Vagina (tissue), 2 donors: ENCODE data around the gene ZNF827. TPM values are rescaled to one million over a fixed set of nuclear protein-coding genes. Genes with fewer than 3 reads are reported as not detected.

Source experiments
- DNase-seq, 2 donors: peaks; one replicate each; pipeline ENCODE4 v3.0.0-alpha.2; 2017; ENCODE audit errors: extremely low spot score in 2 of 2
- H3K27ac ChIP-seq: fragments of 200-600 bp; sonication (generic); one replicate; pipeline ENCODE4 v1.5.1; 2019
- H3K27me3 ChIP-seq: fragments of 200-600 bp; sonication (generic); one replicate; pipeline ENCODE4 v1.5.1; 2019
- H3K36me3 ChIP-seq, 2 donors: fragments of 200-600 bp; sonication (generic); one replicate each; pipeline ENCODE4 v1.5.1; 2017 to 2019
- H3K4me1 ChIP-seq: fragments of 200-600 bp; sonication (generic); one replicate; pipeline ENCODE4 v1.5.1; 2019
- H3K4me3 ChIP-seq, 2 donors: fragments of 200-600 bp; sonication (generic); 1 replicate in 1 of 2; 2 replicates in 1 of 2; pipeline ENCODE4 v1.5.1; 2016 to 2019
- H3K9me3 ChIP-seq: fragments of 200-600 bp; sonication (generic); one replicate; pipeline ENCODE4 v1.5.1; 2019
- POLR2A ChIP-seq, 2 donors: fragments of 450-650 bp; IDR thresholded peaks; one replicate each; pipeline ENCODE4 v1.6.1; 2017; ENCODE audit warnings: antibody characterized with exemption in 2 of 2, mild to moderate bottlenecking in 2 of 2, moderate library complexity in 2 of 2
- POLR2AphosphoS5 ChIP-seq, 2 donors: sonication (generic); formaldehyde crosslinking; IDR thresholded peaks; one replicate each; pipeline ENCODE4 v1.9.0; 2017; ENCODE audit warnings: antibody characterized with exemption in 2 of 2, mild to moderate bottlenecking in 2 of 2, low read depth in 1 of 2; ENCODE audit not compliant: insufficient read depth in 1 of 2
- intact Hi-C: fragments of 100-400 bp; cut with DNase I; formaldehyde crosslinking; loops from one replicate; pipeline ENCODE4 v1.15.1; 2023
- total RNA-seq: library from RNA; depleted of rRNA; stranded (reverse); fragments of >200 nt; gene quantifications from one replicate; pipeline ENCODE4 v1.2.3, GENCODE V29; 2016
- TF ChIP-seq, protein P1 (sequence below), 3 experiments: fragments of 450-650 bp in 2 of 3; fragments of 200-600 bp in 1 of 3; sonication (generic) in 1 of 3; IDR thresholded peaks; one replicate each; pipeline ENCODE4 v1.5.1; 2017 to 2019; ENCODE audit warnings: antibody characterized with exemption in 3 of 3, mild to moderate bottlenecking in 2 of 3, moderate library complexity in 2 of 3

The ZNF827 gene
- total RNA-seq, 1 donor from 2014 or later = 19.2 TPM

DNA sequence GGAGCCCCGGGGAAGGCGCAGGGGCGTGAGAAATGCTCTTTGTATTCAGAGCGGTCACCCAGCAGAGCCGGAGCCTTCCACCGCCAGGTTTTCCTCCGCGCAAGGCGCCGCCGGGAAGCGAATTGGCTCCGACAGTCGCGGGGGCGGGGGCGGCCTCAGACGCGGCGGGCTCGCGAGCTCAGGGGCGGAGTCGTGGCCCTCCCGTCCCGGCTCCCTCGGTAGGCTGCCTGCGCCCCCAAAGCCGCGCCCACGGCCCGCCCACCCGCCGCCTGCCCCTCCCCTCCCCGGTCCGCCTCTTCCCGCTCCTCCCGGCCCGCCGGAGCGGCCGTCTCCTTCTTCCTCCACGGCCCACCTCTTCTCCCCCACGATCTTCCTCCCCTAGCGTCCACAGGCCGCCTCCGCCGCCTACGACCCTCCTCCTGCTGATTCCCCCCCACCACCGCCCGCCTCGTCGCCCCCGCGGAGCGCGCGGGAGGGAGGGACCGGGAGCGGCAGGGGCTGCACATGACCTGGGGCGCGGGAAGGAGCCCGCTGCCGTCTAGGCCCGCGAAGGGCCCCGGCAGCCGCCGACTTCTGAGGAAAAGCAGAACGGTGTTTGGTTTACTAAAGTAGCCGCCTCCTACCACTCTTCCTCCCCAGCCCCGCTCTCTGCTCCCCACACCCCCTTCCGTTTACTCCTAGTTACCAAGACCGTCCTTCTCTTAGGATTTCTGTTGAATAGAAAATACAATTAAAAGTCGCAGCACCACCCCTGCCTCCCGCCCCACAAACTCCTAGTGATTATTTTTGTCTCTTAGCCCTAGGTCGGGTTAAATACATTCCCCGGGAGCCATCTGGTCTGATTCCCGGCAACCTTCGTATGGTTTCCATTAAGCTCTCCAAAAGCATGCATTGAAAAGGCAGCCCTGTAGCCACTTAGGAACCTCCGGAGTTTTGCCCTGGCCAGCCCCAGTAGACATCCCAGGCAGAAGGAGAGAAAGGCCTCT, 205.4 kb downstream of the ZNF827 start:
- no peaks in the 10 kb centered on the region for H3K36me3 ChIP-seq

DNA sequence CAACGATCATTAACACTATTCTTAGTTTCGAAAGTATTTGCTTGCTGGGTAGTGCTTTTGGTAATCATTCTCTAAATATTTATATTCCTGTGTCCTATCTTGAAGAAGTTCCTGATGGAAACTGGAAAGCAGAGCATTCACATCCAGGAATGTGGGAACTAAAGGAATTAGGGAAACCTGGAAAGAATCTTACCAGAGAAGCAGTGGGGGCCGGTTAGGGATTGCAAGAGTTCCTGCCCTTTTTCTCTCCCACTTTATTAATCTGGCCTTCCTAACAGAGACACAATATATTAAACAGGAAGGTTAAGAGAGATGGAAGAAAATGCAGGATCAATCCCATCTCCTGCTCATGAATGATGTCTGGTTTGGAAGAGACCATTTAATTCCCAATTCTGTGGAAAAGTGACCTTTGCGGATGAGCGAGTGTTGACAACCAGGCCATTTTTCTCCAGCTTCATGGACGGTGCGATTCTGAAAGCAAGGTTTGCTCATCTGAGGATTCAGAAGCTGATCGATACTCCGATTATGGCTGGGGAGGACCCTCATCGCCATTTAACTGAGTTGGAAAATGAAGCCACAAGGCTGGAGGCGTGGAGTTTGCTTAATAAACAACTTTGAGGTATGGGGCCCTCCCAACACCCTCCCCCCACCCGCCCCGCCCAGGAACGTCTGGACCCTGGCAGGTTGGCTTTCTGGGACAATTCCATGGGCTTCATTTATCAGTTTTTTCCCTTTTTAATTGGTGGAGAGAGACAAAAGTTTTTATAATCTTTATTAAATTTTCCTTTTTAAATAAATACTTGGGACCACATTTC, 206.4 kb downstream of the ZNF827 start:
- Histone ChIP-seq H3K4me3 (peak overlapping the region; percentile 60 to 75), H3K4me1 (peaks cover 38% of the 10 kb centered on the region), H3K36me3 (no peaks in the 10 kb centered on the region), H3K27ac (peak overlapping the region; percentile 92), H3K27me3 (no peaks in the 10 kb centered on the region), H3K9me3 (no peaks in the 10 kb centered on the region)
- no peak for DNase-seq
- intact Hi-C loops = loop anchor here (5.0 to 10.0 kb wide), 2 partner anchors 107 to 205 kb away; partner anchors contain the start of gene ZNF827
- TF ChIP-seq, protein P1, sequence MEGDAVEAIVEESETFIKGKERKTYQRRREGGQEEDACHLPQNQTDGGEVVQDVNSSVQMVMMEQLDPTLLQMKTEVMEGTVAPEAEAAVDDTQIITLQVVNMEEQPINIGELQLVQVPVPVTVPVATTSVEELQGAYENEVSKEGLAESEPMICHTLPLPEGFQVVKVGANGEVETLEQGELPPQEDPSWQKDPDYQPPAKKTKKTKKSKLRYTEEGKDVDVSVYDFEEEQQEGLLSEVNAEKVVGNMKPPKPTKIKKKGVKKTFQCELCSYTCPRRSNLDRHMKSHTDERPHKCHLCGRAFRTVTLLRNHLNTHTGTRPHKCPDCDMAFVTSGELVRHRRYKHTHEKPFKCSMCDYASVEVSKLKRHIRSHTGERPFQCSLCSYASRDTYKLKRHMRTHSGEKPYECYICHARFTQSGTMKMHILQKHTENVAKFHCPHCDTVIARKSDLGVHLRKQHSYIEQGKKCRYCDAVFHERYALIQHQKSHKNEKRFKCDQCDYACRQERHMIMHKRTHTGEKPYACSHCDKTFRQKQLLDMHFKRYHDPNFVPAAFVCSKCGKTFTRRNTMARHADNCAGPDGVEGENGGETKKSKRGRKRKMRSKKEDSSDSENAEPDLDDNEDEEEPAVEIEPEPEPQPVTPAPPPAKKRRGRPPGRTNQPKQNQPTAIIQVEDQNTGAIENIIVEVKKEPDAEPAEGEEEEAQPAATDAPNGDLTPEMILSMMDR (IDR thresholded peaks at IDR 0.05) = no peak
- TF ChIP-seq POLR2A (IDR thresholded peaks at IDR 0.05) = no peak
- TF ChIP-seq POLR2AphosphoS5 (IDR thresholded peaks at IDR 0.05; ENCODE audit: insufficient read depth in 1 of 2, low read depth in 1 of 2) = no peak

More for the DNA sequence above, 205.4 kb downstream of the ZNF827 start:
- peak; percentile 58 to 93 for TF ChIP-seq POLR2AphosphoS5 (IDR thresholded peaks at IDR 0.05; ENCODE audit: insufficient read depth in 1 of 2, low read depth in 1 of 2)
- peak; percentile 34 to 59 for TF ChIP-seq POLR2A (IDR thresholded peaks at IDR 0.05)
- TF ChIP-seq, protein P1 (IDR thresholded peaks at IDR 0.05) = no peak
- intact Hi-C loops = loop anchor here (5.0 to 10.0 kb wide), 2 partner anchors 108 to 204 kb away; partner anchors contain the start of gene ZNF827
- H3K9me3 ChIP-seq = no peaks in the 10 kb centered on the region
- peak overlapping the region; percentile 92 for H3K27ac ChIP-seq
- no peak for DNase-seq
- H3K4me3 ChIP-seq = peak overlapping the region; percentile 60 to 75
- H3K4me1 ChIP-seq = peaks cover 38% of the 10 kb centered on the region
- no peaks in the 10 kb centered on the region for H3K27me3 ChIP-seq

DNA sequence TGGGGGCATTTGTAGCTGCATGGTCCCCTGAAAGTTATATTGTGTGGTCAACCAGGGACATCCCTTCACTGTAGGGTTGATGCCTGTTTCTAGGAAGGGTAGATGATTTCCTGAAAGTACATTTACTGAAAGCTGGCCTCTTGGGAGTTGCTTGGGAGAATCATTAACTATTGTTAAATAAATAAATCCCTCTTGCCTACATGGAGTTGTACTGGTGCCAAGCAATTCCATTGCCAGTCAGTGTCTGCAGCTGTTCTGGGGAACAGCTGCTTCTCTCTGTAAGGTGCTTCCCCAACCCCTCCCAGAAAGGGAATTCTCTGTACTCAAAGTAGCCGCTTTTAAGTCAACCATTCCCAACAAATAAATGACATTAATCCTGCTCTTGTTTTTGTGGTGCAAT, 207.6 kb downstream of the ZNF827 start:
- Histone ChIP-seq H3K36me3 (no peaks in the 10 kb centered on the region), H3K27me3 (no peaks in the 10 kb centered on the region), H3K9me3 (no peaks in the 10 kb centered on the region), H3K27ac (no peak overlapping the region), H3K4me1 (peaks cover 37% of the 10 kb centered on the region), H3K4me3 (no peak overlapping the region)
- DNase-seq = no peak
- intact Hi-C loops = loop anchor here (5.0 to 10.0 kb wide), 2 partner anchors 106 to 206 kb away; partner anchors contain the start of gene ZNF827
- TF ChIP-seq POLR2A (IDR thresholded peaks at IDR 0.05) (no peak), POLR2AphosphoS5 (IDR thresholded peaks at IDR 0.05; ENCODE audit: insufficient read depth in 1 of 2, low read depth in 1 of 2) (no peak)
- TF ChIP-seq, protein P1 (IDR thresholded peaks at IDR 0.05) = no peak

DNA sequence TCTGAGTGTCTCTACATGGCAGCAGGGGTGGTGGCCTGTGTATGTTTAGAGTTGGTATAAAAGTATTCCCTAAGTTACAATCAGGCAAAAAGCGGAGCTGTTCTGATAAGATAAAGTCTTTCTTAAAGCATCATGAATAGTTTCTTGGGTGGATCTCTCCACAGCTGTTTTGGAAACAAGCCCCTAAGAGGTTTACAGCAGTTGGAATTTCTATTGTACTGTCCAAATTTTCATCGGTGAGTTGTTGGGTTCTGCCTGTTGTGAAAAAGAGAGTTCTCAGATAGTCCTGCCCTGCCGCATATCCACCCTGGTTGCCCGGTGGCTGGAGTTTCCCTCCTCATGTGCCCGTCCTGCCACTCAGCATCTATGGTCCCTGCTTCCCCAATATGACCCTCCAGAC, 208.6 kb downstream of the ZNF827 start:
- intact Hi-C loops = loop anchor here (5.0 to 10.0 kb wide), 2 partner anchors 105 to 207 kb away; partner anchors contain the start of gene ZNF827
- no peak overlapping the region for H3K27ac ChIP-seq
- H3K27me3 ChIP-seq = no peaks in the 10 kb centered on the region
- H3K9me3 ChIP-seq = no peaks in the 10 kb centered on the region
- TF ChIP-seq, protein P1 (IDR thresholded peaks at IDR 0.05) = no peak
- no peak for TF ChIP-seq POLR2A (IDR thresholded peaks at IDR 0.05)
- no peak for TF ChIP-seq POLR2AphosphoS5 (IDR thresholded peaks at IDR 0.05; ENCODE audit: insufficient read depth in 1 of 2, low read depth in 1 of 2)
- no peaks in the 10 kb centered on the region for H3K36me3 ChIP-seq
- peaks cover 27% of the 10 kb centered on the region for H3K4me1 ChIP-seq
- no peak overlapping the region for H3K4me3 ChIP-seq
- no peak for DNase-seq
